PC-9 (cell line): ENCODE data around the gene NR4A3. TPM values are rescaled to one million over a fixed set of nuclear protein-coding genes. Genes with fewer than 3 reads are reported as not detected.

Experiments used
- BruUV-seq: library from RNA; stranded (reverse); fragments of 400-500 nt; replicated peaks from 2 replicates; lab custom pipeline; 2021; lab: Mats Ljungman, UMichigan
- CTCF ChIA-PET: fragments of 300-600 bp; sonication (Branson Sonifier 250); formaldehyde crosslinking; loops from one replicate; lab custom pipeline; 2022; ENCODE audit warnings: antibody characterized with exemption; lab: Charles Lee
- POLR2A ChIA-PET: fragments of 300-600 bp; sonication (Branson Sonifier 250); formaldehyde crosslinking; loops from one replicate; lab custom pipeline; 2022; ENCODE audit warnings: antibody characterized with exemption; ENCODE audit not compliant: unreplicated experiment; lab: Charles Lee
- DNase-seq, 2 experiments: peaks; one replicate each; pipeline versions ENCODE4 v3.0.0 to v3.0.0-alpha.2; 2015 to 2022; ENCODE audit warnings: mixed read lengths in 1 of 2
- H2AFZ ChIP-seq: fragments of 200-600 bp; sonication (generic); 2 replicates; pipeline ENCODE4 v1.8.1; 2017; ENCODE audit warnings: antibody characterized with exemption
- H3F3A ChIP-seq: fragments of 200-600 bp; sonication (generic); 2 replicates; pipeline ENCODE4 v1.8.1; 2017; ENCODE audit warnings: antibody characterized with exemption, mild to moderate bottlenecking, low read depth; ENCODE audit not compliant: insufficient read depth
- H3K27ac ChIP-seq: fragments of 200-600 bp; sonication (generic); 2 replicates; pipeline ENCODE4 v1.6.1; 2016; ENCODE audit warnings: mixed run types
- H3K27me3 ChIP-seq: fragments of 200-600 bp; sonication (generic); 2 replicates; pipeline ENCODE4 v1.6.1; 2016; ENCODE audit warnings: low read depth, mixed run types; ENCODE audit not compliant: insufficient read depth
- H3K36me3 ChIP-seq: fragments of 200-600 bp; sonication (generic); 2 replicates; pipeline ENCODE4 v1.6.1; 2016; ENCODE audit warnings: low read depth, mixed run types
- H3K4me1 ChIP-seq: fragments of 200-600 bp; sonication (generic); replicated peaks from 2 replicates; pipeline ENCODE4 v1.6.1; 2016; ENCODE audit warnings: mixed run types; ENCODE audit not compliant: insufficient read depth
- H3K4me2 ChIP-seq: fragments of 200-600 bp; sonication (generic); 2 replicates; pipeline ENCODE4 v1.6.1; 2017; ENCODE audit warnings: mixed run types
- H3K4me3 ChIP-seq: fragments of 200-600 bp; sonication (generic); 2 replicates; pipeline ENCODE4 v1.6.1; 2016; ENCODE audit warnings: mixed run types
- H3K79me2 ChIP-seq: fragments of 200-600 bp; sonication (generic); 2 replicates; pipeline ENCODE4 v1.6.1; 2017; ENCODE audit warnings: low read depth, mixed run types
- H3K9me2 ChIP-seq: fragments of 200-600 bp; sonication (generic); 2 replicates; pipeline ENCODE4 v1.8.1; 2017; ENCODE audit warnings: mild to moderate bottlenecking; ENCODE audit not compliant: insufficient read depth
- H3K9me3 ChIP-seq: fragments of 200-600 bp; sonication (generic); 2 replicates; pipeline ENCODE4 v1.8.1; 2016; ENCODE audit warnings: low read depth; ENCODE audit not compliant: insufficient read depth
- H4K20me1 ChIP-seq: fragments of 200-600 bp; sonication (generic); 2 replicates; pipeline ENCODE4 v1.8.1; 2017; ENCODE audit not compliant: insufficient read depth
- CTCF ChIP-seq: fragments of 200-600 bp; sonication (generic); conservative IDR thresholded peaks from 2 replicates; pipeline ENCODE4 v1.6.1; 2017; ENCODE audit warnings: mixed run types, antibody characterized with exemption, mild to moderate bottlenecking, moderate library complexity
- EZH2 ChIP-seq: fragments of 200-600 bp; sonication (generic); IDR thresholded peaks from 2 replicates; pipeline ENCODE4 v1.8.0; 2017; ENCODE audit warnings: antibody characterized with exemption, low read depth
- intact Hi-C: fragments of 100-400 bp; cut with micrococcal nuclease; formaldehyde crosslinking; loops from one replicate; pipeline ENCODE4 v1.10.0; 2022; ENCODE audit not compliant: unreplicated experiment
- total RNA-seq: library from RNA; stranded (reverse); gene quantifications from 2 replicates; pipeline ENCODE4 v1.2.3, GENCODE V29; 2021

Gene NR4A3
- total RNA-seq, 1 experiment from 2014 or later: not detected

GRCh38 chr9:99811172-99811571 lies 10.5 kb upstream of the NR4A3 start:
- ChIA-PET POLR2A (no interaction called here), CTCF (interaction anchor here (0.7 kb wide), 2 partner anchors 410 to 413 kb away, joined by 3 to 4 read pairs; no protein-coding TSS in a partner anchor)
- H3K9me2 ChIP-seq: no peaks in the 10 kb centered on the region
- H3K4me1 ChIP-seq: peaks cover 15% of the 10 kb centered on the region
- H3K27ac ChIP-seq: no peak overlapping the region
- TF ChIP-seq EZH2: no peak
- TF ChIP-seq CTCF: no peak
- no peaks in the 10 kb centered on the region for H3K79me2 ChIP-seq
- no peaks in the 10 kb centered on the region for H3F3A ChIP-seq
- H3K4me2 ChIP-seq: no peak overlapping the region
- BruUV-seq: no TSS peak
- intact Hi-C loops: no loop called here
- H3K27me3 ChIP-seq: no peaks in the 10 kb centered on the region
- no peaks in the 10 kb centered on the region for H3K36me3 ChIP-seq
- no peak overlapping the region for H2AFZ ChIP-seq
- no peak overlapping the region for H3K4me3 ChIP-seq
- DNase-seq: no peak
- no peaks in the 10 kb centered on the region for H3K9me3 ChIP-seq
- H4K20me1 ChIP-seq: no peaks in the 10 kb centered on the region

GRCh38 chr9:99811598-99812383 lies 9.9 kb upstream of the NR4A3 start:
- Histone ChIP-seq H3K36me3 (no peaks in the 10 kb centered on the region), H4K20me1 (no peaks in the 10 kb centered on the region), H2AFZ (no peak overlapping the region), H3K4me2 (no peak overlapping the region), H3K4me1 (peaks cover 15% of the 10 kb centered on the region), H3K9me3 (no peaks in the 10 kb centered on the region), H3K9me2 (no peaks in the 10 kb centered on the region), H3K4me3 (no peak overlapping the region), H3K27ac (no peak overlapping the region), H3K79me2 (no peaks in the 10 kb centered on the region), H3F3A (no peaks in the 10 kb centered on the region), H3K27me3 (no peaks in the 10 kb centered on the region)
- no peak for DNase-seq
- no TSS peak for BruUV-seq
- intact Hi-C loops: no loop called here
- ChIA-PET POLR2A (no interaction called here), CTCF (interaction anchor here (0.7 kb wide), 1 partner anchor 411 kb away, joined by 4 read pairs; no protein-coding TSS in a partner anchor)
- TF ChIP-seq EZH2: no peak
- no peak for TF ChIP-seq CTCF

GRCh38 chr9:99813739-99814138 lies 7.9 kb upstream of the NR4A3 start:
- TF ChIP-seq CTCF (no peak), EZH2 (no peak)
- no peaks in the 10 kb centered on the region for H3K79me2 ChIP-seq
- no peak overlapping the region for H3K27ac ChIP-seq
- H3K27me3 ChIP-seq: no peaks in the 10 kb centered on the region
- H3K9me3 ChIP-seq: no peaks in the 10 kb centered on the region
- no peaks in the 10 kb centered on the region for H3K36me3 ChIP-seq
- BruUV-seq: no TSS peak
- H3K4me3 ChIP-seq: no peak overlapping the region
- no peak for DNase-seq
- H4K20me1 ChIP-seq: no peaks in the 10 kb centered on the region
- H3F3A ChIP-seq: no peaks in the 10 kb centered on the region
- CTCF ChIA-PET: no interaction called here
- POLR2A ChIA-PET: no interaction called here
- H3K4me2 ChIP-seq: no peak overlapping the region
- H3K4me1 ChIP-seq: peaks cover 17% of the 10 kb centered on the region
- no peaks in the 10 kb centered on the region for H3K9me2 ChIP-seq
- intact Hi-C loops: no loop called here
- H2AFZ ChIP-seq: no peak overlapping the region
